ENCODE results near the gene PEX1.
"Not testable (repeated sequence)": the region's sequence is repeated elsewhere in the genome, so short reads cannot be mapped to it uniquely, and the experiment has no call there.

PEX1 gene

GRCh38 chr7:92460510-92460909, 67.8 kb downstream of the PEX1 start:
- no peak for DNase-seq (ENCODE audit: low spot score)

DNA sequence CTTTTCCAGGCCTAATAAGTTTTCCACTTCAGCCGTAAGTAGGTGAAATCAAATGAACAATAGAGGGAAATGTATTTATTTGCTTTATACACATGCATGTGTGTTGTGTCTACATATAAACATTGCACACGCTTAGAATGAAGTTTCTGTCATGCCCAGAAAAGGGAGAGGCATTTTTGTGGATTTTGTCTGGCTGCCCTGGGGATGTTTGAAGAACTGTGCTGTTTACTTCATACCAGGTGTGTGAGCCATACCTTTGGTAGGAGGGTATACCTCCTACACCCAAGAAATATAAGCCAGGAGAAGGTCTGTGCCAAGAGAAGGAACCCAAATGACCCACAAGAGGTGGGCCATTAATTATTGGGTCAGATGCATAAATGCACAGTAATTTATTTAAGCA, 68.2 kb downstream of the PEX1 start:
- DNase-seq (ENCODE audit: low spot score): no peak

- DNase-seq (ENCODE audit: low spot score): no peak
These were observed 72.1 kb downstream of the PEX1 start for GRCh38 chr7:92456236-92456635.

DNA sequence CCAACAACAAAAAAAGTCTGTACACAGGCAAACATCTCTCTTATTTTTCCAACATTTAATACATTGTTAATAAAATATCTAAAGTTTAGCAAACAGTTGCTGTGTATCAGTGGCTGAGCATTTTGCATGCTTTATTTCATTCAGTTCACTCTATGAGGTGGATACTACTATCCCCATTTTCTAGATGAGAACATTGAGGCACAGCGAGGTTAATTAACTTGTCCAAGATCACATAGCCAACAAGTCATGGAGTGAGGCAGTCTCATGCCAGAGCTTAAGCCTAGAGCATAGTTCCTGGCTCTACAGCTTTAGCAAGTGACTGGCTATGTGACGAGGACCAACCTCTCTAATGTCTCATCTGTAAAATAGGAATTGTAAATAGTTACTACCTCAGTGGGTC, 76.7 kb downstream of the PEX1 start:
- DNase-seq (ENCODE audit: low spot score): no peak

DNA sequence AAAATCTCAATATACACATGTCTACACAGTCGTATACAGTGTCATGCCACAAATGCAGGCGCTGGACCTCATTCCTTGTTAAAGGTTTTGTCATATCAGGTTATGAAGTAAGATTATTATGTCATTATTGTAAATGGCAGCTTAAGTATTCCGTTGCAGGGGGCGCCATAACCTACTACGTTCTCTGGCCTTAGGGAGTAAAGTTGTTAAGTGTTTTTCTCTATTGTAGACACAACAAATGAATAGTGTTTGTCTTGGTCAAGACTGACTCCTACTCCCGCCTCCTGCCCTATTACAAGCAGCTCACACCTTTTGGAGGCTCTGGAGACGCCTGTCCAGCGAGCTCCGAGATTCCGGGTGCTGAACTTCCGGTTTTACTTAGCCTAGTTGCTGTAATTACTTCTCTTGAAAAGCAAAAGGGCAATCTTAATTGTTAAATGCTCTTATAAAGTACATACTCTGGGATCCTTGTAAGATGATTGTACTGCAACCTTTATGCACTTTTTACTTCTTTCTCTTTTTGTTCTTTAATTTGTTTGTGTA, 80.0 kb downstream of the PEX1 start:
- peak; percentile 47 for DNase-seq (ENCODE audit: low spot score)

DNA sequence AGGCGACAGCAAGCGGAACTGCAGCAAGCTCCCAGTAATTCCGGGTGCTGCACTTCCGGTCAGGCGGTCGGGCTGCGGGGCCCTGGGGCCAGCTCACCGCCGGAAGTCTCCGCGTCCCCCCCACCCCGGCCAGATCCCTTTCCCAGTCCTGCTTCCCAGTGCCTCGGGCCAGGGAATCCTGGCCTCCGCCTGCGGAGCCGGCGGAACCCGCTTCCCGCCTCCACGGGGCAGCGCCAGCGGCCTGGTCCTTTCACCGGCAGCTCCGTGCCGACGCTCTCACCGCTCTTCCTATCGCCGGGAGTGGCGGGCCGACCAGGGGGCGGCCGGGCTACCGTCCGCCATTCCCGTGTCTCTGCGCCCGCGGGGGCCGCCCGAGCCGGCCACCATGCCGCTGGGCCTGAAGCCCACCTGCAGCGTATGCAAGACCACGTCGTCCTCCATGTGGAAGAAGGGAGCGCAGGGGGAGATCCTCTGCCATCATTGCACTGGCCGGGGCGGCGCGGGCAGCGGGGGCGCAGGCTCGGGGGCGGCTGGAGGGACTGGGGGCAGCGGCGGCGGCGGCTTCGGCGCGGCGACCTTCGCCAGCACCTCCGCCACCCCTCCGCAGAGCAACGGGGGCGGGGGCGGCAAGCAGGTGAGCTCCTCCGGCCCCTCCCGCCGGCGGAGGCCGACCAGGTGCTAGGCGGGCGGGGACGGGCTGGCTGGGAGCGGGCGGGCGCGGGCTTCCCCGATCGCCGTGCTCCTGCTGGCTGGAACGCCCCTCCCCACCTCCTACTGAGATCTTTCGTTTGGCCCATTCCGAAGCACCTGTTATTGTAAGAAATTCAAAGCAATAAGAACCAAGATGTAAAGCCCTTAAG, 80.7 kb downstream of the PEX1 start, which contains the start of gene GATAD1:
Gene GATAD1, plus strand, starts transcription at position 138 of the 860 bp plus-strand sequence. Its CDS starts 248 bp downstream, at position 386.
- DNase-seq (ENCODE audit: low spot score): peak; percentile 94

DNA sequence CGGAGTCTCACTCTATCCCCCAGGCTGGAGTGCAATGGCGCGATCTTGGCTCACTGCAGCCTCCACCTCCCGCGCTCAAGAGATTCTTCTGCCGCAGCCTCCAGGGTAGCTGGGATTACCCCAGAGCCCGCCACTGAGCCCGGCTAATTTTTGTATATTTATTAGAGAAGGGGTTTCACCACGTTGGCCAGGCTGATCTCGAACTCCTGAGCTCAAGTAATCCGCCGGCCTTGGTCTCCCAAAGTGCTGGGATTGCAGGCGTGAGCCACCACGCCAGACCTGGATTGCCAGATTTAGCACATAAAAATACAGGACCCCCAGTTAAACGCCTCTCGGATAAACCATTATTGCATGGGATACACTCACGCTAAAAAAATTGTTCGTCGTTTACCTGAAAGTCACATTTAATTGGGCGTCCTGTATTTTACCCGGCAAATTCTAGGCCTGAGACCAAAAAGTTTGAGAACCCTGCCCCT, 81.4 kb downstream of the PEX1 start:
- no peak for DNase-seq (ENCODE audit: low spot score)

DNA sequence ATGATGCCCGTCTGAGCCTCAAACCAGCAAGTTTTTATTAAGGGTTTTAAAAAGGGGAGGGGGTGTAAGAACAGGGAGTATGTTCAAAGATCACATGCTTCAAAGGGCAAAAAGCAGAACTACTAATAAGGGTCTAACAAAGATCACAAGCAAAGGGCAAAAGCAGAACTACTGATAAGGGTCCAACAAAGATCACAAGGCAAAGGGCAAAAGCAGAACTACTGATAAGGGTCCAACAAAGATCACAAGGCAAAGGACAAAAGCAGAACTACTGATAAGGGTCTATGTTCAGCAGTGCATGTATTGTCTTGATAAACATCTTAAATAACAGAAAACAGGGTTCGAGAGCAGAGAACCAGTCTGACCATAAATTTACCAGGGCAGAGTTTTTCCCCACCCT, 85.6 kb downstream of the PEX1 start:
- not testable (repeated sequence) for DNase-seq (ENCODE audit: low spot score)

DNA sequence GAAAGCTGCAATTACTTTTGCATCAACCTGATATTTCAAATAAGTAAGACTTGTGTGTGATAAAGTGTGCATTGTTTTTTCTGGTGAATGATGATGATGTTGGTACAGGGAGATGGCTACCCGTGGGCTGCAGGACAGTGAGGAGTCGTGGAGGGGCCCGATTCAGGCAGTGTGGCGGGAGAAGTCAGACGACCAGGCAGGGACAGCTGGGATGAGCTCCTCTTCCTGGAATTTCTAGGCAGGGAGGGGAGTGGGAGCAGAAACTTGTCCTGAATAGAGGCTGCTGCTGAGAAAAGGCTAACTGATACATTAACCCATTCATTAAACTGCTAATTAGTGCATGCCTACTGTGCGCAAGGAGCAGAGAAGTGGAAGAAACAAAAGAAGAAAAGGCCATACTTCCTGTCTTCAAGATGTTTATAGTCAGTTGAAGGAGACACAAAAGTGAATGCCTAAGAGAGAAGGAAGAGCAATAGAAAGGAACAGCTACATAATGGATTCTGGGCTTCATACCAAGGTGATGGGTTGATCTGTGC, 90.3 kb downstream of the PEX1 start:
- DNase-seq (ENCODE audit: low spot score): no peak
